ENCODE results near the gene RAB11FIP5.

RAB11FIP5 gene

DNA sequence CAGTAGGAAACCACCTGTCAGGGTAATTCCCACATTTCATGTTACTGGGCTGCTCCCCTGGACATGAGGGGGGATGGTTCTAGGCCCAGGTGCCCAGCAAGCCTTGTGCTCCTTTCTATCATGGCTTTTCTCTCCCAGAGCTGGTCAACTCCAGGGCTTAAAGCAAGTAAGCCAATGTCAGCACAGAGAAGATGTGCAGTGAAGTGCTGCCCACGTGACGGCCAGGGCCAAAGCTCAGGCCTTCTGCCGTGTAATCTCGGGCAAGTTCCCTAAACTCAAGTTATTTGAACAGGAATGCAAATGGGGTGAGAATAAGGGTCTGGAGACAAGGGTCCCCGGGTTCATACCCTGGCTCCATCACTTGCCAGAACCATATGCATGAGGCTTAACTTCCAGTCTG is 57.8 kb downstream of the RAB11FIP5 start:
- peaks cover 6% of the 10 kb centered on the region for H3K4me1 ChIP-seq (ENCODE audit: control insufficient read depth, low read depth, low read length)
- H3K27me3 ChIP-seq (ENCODE audit: control insufficient read depth, insufficient read depth, low read length): no peaks in the 10 kb centered on the region
- H3K9ac ChIP-seq (ENCODE audit: low read length): no peak overlapping the region
- peaks cover 6% of the 10 kb centered on the region for H3K9me3 ChIP-seq (ENCODE audit: control insufficient read depth, low read depth, low read length)
- H3K27ac ChIP-seq (ENCODE audit: low read length): no peak overlapping the region
- H3K36me3 ChIP-seq (ENCODE audit: control insufficient read depth, low read depth, low read length): peaks cover 6% of the 10 kb centered on the region
- no peak overlapping the region for H3K4me3 ChIP-seq (ENCODE audit: low read length)

DNA sequence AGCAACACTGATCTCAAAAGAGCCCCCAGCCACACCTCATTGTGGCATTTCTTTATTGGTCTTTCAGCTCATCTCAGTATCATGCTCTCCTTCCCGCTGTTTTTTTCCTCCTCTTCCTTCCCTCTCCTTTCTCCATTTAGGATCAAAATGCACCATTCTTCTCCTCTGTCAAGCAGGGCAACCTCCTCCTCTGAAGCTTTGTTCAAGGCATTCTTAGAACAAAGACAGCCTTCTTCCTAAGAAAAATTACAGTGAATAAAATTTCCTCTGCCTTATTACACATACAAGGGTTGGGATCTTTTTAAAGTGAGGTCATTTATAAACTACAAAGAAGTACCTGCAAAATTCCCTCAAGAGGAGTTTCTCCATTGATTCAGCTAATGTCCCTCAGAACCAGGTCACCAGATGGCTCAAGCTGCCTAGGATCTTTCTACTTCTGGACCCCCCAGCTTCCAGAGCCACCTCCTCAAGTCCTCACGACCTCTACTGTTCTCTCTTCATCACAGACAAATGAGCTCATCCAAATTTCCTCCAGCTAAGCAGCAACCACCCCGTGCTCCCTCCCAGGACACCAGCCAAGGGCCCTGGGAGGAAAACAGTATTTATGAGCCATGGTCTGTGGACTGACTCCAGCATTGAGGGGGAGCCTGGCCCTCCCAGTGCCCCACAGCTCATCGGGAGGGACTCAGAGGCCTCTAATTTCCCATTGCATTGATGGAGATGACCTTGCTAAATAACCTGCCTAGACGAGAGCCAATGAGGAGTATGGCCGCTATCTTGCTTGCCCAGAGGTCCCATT is 59.2 kb downstream of the RAB11FIP5 start:
- H3K27ac ChIP-seq (ENCODE audit: low read length): no peak overlapping the region
- H3K4me1 ChIP-seq (ENCODE audit: control insufficient read depth, low read depth, low read length): peaks cover 10% of the 10 kb centered on the region
- peaks cover 6% of the 10 kb centered on the region for H3K36me3 ChIP-seq (ENCODE audit: control insufficient read depth, low read depth, low read length)
- no peak overlapping the region for H3K4me3 ChIP-seq (ENCODE audit: low read length)
- H3K27me3 ChIP-seq (ENCODE audit: control insufficient read depth, insufficient read depth, low read length): no peaks in the 10 kb centered on the region
- H3K9ac ChIP-seq (ENCODE audit: low read length): no peak overlapping the region
- H3K9me3 ChIP-seq (ENCODE audit: control insufficient read depth, low read depth, low read length): peaks cover 6% of the 10 kb centered on the region

DNA sequence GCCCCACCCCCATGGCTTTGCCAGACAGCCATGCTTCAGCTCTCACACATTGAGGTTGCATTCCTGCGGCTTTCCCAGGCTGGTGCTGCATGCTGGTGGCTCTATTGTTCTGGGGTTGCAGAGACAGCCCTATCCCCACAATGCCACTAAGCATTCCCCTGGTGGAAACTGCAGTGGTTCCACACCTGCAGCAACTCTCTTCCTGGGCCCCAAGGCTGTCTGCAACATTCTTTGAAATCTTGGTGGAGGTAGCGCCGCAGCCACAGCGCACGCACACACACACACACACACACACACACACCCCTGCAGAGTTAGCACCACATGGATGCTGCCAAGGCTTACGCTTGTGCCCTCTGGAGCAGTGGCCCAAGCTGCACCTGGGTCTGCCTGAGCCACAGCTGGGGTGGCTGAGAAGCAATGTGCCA is 62.6 kb downstream of the RAB11FIP5 start:
- peaks cover 10% of the 10 kb centered on the region for H3K4me1 ChIP-seq (ENCODE audit: control insufficient read depth, low read depth, low read length)
- no peak overlapping the region for H3K27ac ChIP-seq (ENCODE audit: low read length)
- no peaks in the 10 kb centered on the region for H3K27me3 ChIP-seq (ENCODE audit: control insufficient read depth, insufficient read depth, low read length)
- H3K36me3 ChIP-seq (ENCODE audit: control insufficient read depth, low read depth, low read length): no peaks in the 10 kb centered on the region
- no peak overlapping the region for H3K9ac ChIP-seq (ENCODE audit: low read length)
- H3K9me3 ChIP-seq (ENCODE audit: control insufficient read depth, low read depth, low read length): no peaks in the 10 kb centered on the region
- H3K4me3 ChIP-seq (ENCODE audit: low read length): no peak overlapping the region

DNA sequence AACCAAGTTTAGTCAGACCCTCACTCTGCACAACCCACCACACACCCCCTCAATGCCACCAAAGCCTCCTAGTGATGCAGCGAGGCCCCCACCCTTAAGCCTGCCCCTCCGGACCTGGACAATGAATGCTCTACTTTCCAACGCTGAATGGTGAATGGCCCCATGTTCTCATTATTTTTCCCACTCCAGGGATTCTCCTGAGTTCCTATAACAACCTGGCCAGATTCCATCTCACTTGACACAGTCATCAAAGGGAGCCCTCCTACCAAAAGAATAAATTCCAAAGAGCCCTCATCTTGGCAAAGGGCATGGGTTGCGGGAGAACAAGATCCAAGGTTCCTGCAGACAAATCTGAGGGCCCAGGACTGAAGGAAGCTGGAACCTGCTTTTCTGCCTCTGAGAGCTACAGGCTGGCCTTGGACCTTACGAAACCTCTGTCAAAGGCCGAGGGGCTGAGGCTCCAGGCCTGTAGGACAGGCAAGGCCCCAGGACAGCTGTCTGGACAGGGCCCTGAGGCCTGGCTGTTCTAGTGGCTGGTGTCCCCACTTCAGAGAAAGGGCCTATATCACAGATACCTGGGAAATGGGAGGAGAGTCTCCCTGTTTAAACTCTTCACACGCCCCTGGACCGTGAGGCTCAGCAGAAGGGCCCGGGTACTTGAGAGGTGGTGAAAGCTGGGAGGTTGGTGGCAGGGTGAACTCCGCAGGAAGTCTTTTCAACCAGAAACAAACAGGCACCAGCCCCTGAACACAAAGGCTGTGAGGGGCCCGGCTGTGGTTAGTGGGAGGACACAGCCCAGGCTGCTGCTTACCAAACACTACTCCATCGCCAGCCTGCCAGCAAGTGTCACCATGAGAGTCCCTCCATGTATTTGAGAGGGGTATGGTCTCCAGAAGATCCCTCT is 68.6 kb downstream of the RAB11FIP5 start:
- H3K9ac ChIP-seq (ENCODE audit: low read length): no peak overlapping the region
- no peak overlapping the region for H3K27ac ChIP-seq (ENCODE audit: low read length)
- H3K36me3 ChIP-seq (ENCODE audit: control insufficient read depth, low read depth, low read length): no peaks in the 10 kb centered on the region
- peaks cover 5% of the 10 kb centered on the region for H3K4me1 ChIP-seq (ENCODE audit: control insufficient read depth, low read depth, low read length)
- H3K4me3 ChIP-seq (ENCODE audit: low read length): no peak overlapping the region
- H3K9me3 ChIP-seq (ENCODE audit: control insufficient read depth, low read depth, low read length): no peaks in the 10 kb centered on the region
- no peaks in the 10 kb centered on the region for H3K27me3 ChIP-seq (ENCODE audit: control insufficient read depth, insufficient read depth, low read length)

DNA sequence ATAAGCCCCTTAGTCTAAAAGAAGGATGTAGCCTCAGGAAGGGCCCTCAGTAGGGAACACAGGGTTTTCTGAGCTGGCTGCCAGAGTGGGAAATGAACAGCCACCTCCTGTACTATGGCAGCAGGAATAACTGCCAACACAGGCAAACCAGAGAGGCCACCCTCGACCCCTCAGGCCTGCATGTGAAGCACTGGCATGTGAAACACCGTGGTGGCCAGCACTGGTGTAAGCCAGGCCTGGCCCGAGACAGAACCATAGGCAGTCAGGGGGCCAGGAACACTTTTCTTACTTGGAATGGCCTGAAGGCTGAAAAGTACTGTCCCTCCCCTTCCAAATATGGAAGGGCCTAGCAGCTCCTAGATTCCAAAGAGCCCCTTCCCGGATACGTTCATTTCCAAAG is 69.5 kb downstream of the RAB11FIP5 start:
- Histone ChIP-seq H3K9me3 (ENCODE audit: control insufficient read depth, low read depth, low read length) (no peaks in the 10 kb centered on the region), H3K36me3 (ENCODE audit: control insufficient read depth, low read depth, low read length) (peaks cover under 1% of the 10 kb centered on the region), H3K27ac (ENCODE audit: low read length) (no peak overlapping the region), H3K4me1 (ENCODE audit: control insufficient read depth, low read depth, low read length) (peaks cover 5% of the 10 kb centered on the region), H3K27me3 (ENCODE audit: control insufficient read depth, insufficient read depth, low read length) (no peaks in the 10 kb centered on the region), H3K9ac (ENCODE audit: low read length) (no peak overlapping the region), H3K4me3 (ENCODE audit: low read length) (no peak overlapping the region)

DNA sequence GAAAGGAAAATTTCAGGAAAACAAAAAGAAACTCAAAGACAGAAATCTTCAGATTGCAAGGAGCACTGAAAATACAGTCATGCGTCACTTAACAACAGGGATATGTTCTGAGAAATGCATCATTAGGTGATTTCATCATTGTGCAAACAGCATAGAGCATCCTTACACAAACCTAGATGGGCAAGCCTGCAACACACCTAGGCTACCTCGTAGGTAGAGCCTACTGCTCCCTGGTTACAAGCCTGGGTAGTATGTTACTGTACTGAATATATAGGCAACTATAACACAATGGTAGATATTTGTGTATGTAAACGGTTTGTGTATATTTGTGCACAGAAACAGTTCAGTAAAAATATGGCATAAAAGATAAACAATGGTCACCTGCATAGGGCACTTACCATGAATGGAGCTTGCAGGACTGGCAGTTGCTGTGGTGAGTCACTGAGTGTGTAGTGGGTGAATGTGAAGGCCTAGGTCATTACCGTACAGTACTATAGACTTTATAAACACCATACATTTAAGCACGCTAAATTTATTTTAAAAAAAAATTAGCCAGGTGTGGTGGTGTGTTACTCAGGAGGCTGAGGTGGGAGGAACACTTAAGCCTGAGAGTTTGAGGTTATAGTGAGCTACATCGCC is 74.7 kb downstream of the RAB11FIP5 start:
- Histone ChIP-seq H3K4me1 (ENCODE audit: control insufficient read depth, low read depth, low read length) (peaks cover 4% of the 10 kb centered on the region), H3K9ac (ENCODE audit: low read length) (no peak overlapping the region), H3K27me3 (ENCODE audit: control insufficient read depth, insufficient read depth, low read length) (no peaks in the 10 kb centered on the region), H3K9me3 (ENCODE audit: control insufficient read depth, low read depth, low read length) (no peaks in the 10 kb centered on the region), H3K36me3 (ENCODE audit: control insufficient read depth, low read depth, low read length) (peaks cover 5% of the 10 kb centered on the region), H3K4me3 (ENCODE audit: low read length) (no peak overlapping the region), H3K27ac (ENCODE audit: low read length) (no peak overlapping the region)

DNA sequence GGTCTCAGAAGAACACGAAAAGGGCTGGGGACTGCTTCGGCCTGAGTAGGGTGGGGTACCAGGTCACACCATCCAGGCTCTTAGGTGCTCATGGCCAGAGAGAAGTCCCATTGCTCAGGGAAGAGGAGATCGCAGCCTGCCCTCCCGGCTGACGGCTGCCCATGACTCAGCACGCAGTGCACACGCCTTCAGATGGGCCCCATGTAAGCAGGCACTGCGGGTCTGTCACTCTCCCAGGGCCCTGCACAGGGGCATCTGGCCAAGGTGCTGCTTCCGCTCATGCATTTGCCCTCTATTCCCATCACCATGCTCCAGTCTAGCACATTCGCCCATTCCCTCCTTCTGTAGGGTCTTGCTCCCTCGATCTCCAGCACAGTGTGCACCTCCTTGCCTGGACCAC is 76.0 kb downstream of the RAB11FIP5 start:
- H3K27ac ChIP-seq (ENCODE audit: low read length): no peak overlapping the region
- no peak overlapping the region for H3K4me3 ChIP-seq (ENCODE audit: low read length)
- H3K9ac ChIP-seq (ENCODE audit: low read length): no peak overlapping the region
- H3K36me3 ChIP-seq (ENCODE audit: control insufficient read depth, low read depth, low read length): peaks cover 5% of the 10 kb centered on the region
- H3K4me1 ChIP-seq (ENCODE audit: control insufficient read depth, low read depth, low read length): peaks cover 4% of the 10 kb centered on the region
- no peaks in the 10 kb centered on the region for H3K27me3 ChIP-seq (ENCODE audit: control insufficient read depth, insufficient read depth, low read length)
- H3K9me3 ChIP-seq (ENCODE audit: control insufficient read depth, low read depth, low read length): no peaks in the 10 kb centered on the region

DNA sequence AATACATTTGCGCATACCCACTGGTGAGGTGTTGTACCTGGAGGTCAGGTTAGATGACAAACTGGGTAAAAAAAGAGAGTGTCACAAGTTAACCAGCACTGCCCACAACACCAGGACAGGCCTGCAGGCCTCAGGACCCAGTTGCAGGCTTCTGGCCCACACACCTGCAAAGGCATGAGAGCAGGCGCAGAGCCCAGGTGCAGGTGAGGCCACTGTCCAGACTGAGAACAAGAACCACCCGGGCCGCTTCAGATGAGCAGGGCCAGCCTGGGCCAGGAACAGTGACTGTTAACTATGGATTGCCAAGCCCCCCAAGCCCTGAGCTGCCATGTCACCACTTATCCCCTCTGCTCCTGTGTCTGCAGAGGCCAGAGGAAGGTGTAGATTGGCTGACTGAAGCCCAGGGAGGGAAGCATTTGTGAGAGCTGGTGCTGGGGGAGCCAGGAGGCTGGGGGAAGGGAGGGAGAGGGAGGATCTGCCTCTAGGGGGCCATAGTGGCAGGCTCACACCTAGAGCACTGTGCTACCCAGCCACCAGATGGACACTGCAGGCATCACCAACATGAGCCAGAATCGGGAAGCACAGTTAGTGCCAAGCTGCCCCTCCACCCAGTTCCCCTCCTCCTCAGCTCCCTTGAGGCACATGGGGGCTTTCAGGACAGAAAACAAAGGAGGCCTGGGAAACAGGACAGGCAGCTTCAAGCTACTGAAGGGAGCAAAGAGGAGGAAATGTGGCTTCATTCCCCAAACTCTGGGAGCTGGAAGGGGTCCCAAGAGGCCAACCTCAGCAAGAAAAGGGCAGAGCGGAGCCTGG is 76.6 kb downstream of the RAB11FIP5 start:
- no peak overlapping the region for H3K27ac ChIP-seq (ENCODE audit: low read length)
- H3K9me3 ChIP-seq (ENCODE audit: control insufficient read depth, low read depth, low read length): no peaks in the 10 kb centered on the region

DNA sequence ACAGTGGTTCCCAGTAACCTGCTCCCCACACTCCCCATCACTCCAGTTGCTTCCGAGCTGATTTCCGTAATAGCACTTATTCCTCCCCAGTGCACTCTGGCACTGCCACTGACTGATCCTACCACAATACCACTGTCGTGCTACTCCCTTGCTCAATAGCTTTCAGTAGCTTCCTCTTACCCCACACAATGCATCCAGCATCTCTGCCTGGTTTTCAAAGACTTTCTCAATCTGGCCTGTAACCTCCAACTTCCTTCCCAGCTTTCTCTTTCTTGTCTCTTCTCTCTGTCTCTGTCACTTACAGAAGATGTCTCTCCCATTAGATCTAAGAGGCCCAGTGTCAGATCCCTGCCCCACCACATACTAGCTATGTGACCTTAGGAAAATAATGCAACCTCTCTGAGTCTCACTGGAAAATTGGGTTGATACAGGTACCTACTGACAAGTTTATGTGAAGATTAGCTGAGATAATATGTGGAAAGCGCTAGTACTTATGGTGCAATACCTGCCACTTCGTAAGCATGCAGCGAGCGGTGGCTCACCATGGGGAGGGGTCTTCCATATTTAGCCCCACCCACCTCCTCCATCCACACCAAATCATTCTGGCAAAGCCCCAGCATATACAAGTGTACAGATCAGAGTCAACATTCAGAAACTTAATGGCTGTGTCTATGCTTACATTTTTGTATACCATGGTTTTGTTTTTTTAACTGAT is 77.9 kb downstream of the RAB11FIP5 start:
- no peaks in the 10 kb centered on the region for H3K27me3 ChIP-seq (ENCODE audit: control insufficient read depth, insufficient read depth, low read length)
- H3K4me3 ChIP-seq (ENCODE audit: low read length): no peak overlapping the region
- no peaks in the 10 kb centered on the region for H3K9me3 ChIP-seq (ENCODE audit: control insufficient read depth, low read depth, low read length)
- peaks cover 4% of the 10 kb centered on the region for H3K4me1 ChIP-seq (ENCODE audit: control insufficient read depth, low read depth, low read length)
- no peak overlapping the region for H3K9ac ChIP-seq (ENCODE audit: low read length)
- H3K36me3 ChIP-seq (ENCODE audit: control insufficient read depth, low read depth, low read length): peaks cover 5% of the 10 kb centered on the region
- H3K27ac ChIP-seq (ENCODE audit: low read length): no peak overlapping the region

More for the DNA sequence above, 76.6 kb downstream of the RAB11FIP5 start:
- Histone ChIP-seq H3K4me1 (ENCODE audit: control insufficient read depth, low read depth, low read length) (peaks cover 4% of the 10 kb centered on the region), H3K4me3 (ENCODE audit: low read length) (no peak overlapping the region), H3K9ac (ENCODE audit: low read length) (no peak overlapping the region), H3K27me3 (ENCODE audit: control insufficient read depth, insufficient read depth, low read length) (no peaks in the 10 kb centered on the region), H3K36me3 (ENCODE audit: control insufficient read depth, low read depth, low read length) (peaks cover 5% of the 10 kb centered on the region)

DNA sequence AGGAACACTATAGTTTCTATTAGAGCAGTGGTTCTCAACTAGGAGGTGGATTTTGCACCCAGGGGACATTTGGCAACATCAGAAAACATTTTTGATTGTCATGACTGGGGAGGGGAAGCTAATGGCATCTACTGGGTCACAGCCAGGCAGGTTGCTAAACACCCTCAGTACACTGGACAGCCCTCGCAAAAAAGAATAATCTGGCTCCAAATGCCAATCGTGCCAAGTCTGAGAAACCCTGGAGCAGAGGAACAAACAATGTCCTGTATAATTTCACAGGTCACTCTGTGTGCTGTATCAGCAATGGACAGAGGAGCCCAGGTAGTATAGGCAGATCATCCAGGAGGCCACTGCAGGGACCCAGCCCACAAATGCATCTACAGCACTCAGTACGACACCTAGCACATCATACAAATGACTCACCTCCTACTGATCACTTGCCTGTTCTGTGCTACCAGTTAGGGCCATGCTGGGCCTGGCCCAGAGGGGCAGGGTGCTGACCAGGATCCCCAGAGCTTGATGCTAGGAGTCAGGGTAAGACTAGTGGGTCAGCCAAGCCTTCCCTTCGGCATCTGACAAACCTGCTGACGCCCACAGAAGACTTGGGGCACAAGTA is 78.9 kb downstream of the RAB11FIP5 start:
- no peaks in the 10 kb centered on the region for H3K9me3 ChIP-seq (ENCODE audit: control insufficient read depth, low read depth, low read length)
- peaks cover 5% of the 10 kb centered on the region for H3K36me3 ChIP-seq (ENCODE audit: control insufficient read depth, low read depth, low read length)
- H3K27me3 ChIP-seq (ENCODE audit: control insufficient read depth, insufficient read depth, low read length): no peaks in the 10 kb centered on the region
- no peak overlapping the region for H3K27ac ChIP-seq (ENCODE audit: low read length)
- H3K4me3 ChIP-seq (ENCODE audit: low read length): no peak overlapping the region
- H3K4me1 ChIP-seq (ENCODE audit: control insufficient read depth, low read depth, low read length): peaks cover 4% of the 10 kb centered on the region
- H3K9ac ChIP-seq (ENCODE audit: low read length): no peak overlapping the region
